GM08714 (cell line): ENCODE data around the gene DIS3L2.
A peak's percentile ranks its signal among the peaks of the same experiment; 100 is the strongest.

ENCODE experiments used
- H3K4me3 ChIP-seq: fragments of 200-500 bp; sonication (Bioruptor generic); 2 replicates; pipeline ENCODE4 v1.5.1; 2014; ENCODE audit warnings: mild to moderate bottlenecking, low read length, inconsistent platforms
- ZNF274 ChIP-seq: IDR thresholded peaks from 2 replicates; pipeline ENCODE4 v1.6.1; 2012; ENCODE audit warnings: mild to moderate bottlenecking, low read depth, low read length

DIS3L2 gene, protein sequence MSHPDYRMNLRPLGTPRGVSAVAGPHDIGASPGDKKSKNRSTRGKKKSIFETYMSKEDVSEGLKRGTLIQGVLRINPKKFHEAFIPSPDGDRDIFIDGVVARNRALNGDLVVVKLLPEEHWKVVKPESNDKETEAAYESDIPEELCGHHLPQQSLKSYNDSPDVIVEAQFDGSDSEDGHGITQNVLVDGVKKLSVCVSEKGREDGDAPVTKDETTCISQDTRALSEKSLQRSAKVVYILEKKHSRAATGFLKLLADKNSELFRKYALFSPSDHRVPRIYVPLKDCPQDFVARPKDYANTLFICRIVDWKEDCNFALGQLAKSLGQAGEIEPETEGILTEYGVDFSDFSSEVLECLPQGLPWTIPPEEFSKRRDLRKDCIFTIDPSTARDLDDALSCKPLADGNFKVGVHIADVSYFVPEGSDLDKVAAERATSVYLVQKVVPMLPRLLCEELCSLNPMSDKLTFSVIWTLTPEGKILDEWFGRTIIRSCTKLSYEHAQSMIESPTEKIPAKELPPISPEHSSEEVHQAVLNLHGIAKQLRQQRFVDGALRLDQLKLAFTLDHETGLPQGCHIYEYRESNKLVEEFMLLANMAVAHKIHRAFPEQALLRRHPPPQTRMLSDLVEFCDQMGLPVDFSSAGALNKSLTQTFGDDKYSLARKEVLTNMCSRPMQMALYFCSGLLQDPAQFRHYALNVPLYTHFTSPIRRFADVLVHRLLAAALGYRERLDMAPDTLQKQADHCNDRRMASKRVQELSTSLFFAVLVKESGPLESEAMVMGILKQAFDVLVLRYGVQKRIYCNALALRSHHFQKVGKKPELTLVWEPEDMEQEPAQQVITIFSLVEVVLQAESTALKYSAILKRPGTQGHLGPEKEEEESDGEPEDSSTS

DNA sequence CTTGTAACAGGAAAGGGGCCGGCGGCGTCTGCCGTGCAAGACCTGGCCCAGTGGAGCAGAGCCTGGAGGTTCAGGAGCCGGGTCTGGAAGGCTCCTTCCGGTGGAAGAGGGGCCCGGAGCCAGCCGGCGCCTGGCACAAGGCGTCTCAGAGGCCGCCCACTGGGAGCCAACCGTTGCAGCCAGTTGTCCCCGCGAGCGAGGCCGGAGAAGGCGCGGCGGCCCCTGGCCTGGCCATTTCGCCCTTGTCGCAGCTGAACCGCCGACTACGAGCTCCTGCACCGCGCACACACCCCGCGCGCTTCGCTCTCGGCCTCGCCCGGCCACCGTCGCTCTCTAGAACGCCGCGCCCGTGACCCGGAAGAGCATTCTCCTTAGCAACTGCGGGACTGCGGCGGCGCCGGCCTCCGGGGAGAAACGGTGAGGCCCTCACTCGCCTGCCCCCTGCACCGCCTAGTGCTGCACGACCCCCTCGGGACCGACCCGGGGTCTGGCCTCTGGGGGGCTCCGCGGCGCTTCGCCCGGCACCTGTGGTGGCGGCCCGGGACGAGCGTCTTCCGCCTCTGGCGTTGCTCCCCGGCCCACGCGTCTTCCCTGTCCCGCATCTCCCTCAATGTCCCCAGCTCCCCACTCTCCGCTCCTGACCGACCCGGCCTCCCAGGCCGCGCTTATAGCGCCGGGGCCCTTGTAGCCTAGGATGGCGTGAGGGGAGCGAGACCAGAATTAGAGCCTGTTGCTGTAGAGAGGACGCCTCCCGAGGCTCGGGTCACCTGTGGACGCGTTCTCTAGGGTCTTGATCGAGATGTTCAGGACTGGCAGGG lies at the start of gene DIS3L2:
Gene DIS3L2 (plus strand): TSS at position 365 of the 818 bp plus-strand sequence. CDS start 53,215 bp downstream, outside the sequence.
- peak within 1 kb of the TSS; percentile 97 for H3K4me3 ChIP-seq
- no peak for TF ChIP-seq ZNF274

DNA sequence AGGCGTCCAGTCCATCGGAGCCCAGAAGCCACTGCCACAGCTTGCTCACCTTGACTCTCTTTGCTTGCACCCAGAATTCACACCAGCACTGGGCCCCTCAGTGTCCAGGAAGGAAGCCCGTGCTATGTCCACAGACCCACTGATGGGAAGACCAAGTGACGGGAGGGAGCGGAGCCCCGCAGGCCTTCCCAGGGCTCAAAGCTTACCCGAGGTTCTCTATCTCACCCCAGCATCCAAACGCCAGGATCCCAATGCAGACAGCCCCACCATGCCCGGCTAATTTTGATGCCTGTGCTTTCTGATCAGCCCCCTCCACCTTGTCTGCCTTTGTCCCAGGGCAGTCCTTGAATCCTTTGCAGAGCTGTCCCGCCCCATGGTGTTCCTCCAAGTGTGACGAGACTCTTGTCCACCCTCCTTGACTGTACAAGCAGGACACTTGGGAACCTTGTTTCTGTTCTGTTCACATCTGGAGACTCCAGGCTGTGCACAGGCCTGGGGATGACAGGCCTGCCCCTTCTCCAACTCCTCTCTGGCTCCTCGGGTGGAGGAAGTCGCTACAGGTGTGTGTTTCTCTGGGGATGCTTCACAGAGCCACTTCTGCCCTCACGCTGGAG lies 47.3 kb upstream of the DIS3L2 start:
- TF ChIP-seq ZNF274 = no peak
- H3K4me3 ChIP-seq = no peak overlapping the region

DNA sequence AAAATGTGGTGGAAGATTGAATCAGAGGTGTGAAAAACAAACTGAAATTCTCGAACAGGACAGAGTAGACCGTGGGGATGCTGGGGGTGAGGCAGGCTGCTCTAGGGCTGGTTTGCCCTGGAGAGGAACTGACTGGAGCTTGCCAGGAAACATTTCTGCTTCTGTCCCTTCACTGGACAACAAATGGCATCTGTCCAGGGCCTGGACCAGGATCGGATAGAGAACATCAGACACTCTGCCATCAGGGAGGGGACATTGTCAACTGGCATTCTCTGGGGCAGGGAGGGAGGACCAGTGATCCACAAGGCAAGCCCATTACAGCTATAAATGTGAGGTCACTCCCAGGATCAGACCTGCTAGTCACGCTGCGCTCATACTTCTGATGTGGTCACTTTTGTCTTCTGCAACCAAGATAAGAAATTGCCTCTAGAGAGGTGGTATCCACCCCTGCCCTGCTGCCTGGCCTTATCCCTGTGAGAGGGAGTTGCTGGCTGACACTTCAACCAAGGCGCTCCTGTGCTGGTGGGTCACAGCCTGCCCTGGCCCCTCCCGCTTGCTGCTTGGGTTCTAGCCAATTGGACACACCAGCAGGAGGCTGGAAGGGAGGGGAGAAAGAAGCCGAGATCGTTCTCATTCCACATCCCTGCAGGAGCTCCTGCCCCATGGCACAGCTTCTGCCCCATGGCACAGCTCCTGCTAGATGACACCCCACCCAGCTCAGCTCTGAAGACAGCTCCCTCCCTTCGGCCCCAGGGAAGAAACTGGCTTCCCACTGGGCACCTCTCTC lies 44.0 kb upstream of the DIS3L2 start:
- no peak for TF ChIP-seq ZNF274
- H3K4me3 ChIP-seq = no peak overlapping the region

DNA sequence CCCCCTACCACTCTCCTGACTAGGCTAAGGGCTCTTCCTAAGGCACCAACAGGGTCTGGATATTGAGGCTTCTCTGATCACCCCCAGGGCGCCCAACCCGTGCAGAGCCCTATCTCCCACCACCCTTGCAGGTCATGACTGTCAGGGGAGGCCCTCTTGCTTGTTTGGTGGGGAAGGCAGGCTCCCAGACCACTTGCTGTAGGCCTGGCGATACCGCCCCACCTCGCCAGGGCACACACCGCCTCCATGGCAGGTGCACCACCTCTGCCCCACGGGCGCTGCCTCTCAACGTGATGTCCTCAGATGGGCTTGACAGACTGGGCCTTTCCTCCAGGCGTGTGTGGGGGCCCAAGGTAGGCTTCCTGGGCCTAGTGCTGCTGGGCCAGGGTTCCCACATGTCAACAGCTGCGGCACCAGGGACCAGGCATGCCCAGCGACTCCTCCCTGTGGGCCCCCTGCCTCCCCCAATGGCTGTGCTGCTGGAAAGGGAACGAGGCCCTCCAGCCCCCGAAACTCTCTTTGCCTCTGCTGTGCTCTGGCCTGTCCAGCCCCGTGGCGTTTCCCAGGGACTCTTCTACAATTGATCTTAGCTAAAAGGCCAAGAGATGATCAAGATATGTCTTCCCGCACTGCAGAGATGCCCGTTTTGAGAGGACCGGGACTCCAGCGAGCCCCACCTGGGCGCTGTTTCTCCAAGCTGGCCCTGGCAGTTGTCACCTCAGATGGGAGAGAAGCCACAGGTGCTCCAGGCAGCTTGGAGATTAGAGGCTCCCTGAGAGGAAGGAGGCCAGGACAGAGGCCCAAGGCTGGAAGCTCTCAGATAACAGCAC lies 42.8 kb upstream of the DIS3L2 start:
- TF ChIP-seq ZNF274 = no peak
- H3K4me3 ChIP-seq = no peak overlapping the region

DNA sequence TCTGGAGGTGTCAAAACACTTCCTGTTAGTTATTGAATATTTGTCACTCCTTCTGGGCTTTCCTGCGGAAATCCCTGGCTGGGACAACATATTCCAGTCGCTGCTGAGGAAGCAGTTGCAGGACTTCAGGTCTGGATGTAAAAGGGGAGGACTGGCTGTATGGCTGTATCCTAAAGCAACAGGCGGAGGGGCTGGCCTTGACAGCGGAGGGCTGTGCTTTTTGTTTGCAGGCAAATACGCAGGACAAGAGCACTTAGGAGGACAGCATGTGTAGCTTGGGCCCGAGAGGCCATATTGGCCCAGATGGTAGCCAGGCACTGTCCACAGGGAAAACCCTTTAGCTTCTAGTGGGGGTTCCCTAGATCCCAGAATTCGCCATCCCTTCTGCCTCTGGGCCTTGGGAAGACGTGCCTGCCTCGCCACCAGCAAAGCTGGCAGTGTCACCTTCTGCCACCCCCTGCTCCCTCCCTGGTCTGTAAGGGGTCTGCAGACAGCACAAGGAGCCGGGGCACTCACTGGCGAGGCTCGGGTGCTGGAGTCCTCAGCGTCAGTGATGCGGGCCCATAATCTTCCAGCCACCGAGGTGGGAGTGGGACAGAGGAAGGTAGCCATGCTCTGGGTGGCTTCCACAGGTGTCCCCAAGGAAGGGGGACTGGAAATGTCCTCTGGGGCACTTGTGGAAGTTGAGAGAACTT lies 42.0 kb upstream of the DIS3L2 start:
- TF ChIP-seq ZNF274 = no peak
- H3K4me3 ChIP-seq = no peak overlapping the region

DNA sequence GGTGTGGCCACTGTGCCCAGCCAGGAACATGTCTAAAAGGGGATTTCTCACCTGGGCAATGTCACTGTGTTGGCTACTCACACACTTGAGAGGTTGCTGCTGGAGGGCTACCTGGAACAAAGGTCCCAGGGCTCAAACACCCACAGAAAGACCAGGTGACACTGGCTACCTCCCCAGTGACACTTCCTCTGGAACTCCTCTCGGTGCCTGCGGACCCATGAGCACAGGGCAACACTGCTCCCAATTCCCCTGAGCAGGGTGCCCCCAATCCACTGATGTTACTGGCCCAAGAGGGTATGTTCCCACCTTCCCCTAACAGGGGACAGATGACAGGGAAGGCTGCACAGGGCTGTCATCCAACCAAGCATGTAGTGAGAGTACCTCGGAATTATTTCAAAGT lies 41.1 kb upstream of the DIS3L2 start:
- TF ChIP-seq ZNF274 = no peak
- H3K4me3 ChIP-seq = no peak overlapping the region

DNA sequence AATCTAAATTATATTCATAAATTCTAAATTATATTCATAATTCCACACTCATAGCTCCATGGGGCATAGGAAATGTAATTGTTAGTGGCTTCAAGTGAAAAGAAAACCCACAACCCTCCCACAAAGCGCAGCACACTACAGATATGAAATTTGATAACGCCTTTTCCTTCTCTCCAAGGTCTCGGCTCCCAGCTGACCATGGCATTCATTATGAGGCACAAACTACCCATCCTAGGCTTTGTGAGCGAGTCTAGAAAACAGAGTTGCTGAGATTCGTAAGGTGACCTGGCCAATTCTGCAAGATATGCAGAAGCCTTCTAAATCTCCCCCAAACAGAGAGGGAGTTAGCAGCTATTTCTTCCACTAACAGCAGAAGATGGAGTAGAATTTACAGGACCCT lies 40.7 kb upstream of the DIS3L2 start:
- no peak overlapping the region for H3K4me3 ChIP-seq
- no peak for TF ChIP-seq ZNF274

DNA sequence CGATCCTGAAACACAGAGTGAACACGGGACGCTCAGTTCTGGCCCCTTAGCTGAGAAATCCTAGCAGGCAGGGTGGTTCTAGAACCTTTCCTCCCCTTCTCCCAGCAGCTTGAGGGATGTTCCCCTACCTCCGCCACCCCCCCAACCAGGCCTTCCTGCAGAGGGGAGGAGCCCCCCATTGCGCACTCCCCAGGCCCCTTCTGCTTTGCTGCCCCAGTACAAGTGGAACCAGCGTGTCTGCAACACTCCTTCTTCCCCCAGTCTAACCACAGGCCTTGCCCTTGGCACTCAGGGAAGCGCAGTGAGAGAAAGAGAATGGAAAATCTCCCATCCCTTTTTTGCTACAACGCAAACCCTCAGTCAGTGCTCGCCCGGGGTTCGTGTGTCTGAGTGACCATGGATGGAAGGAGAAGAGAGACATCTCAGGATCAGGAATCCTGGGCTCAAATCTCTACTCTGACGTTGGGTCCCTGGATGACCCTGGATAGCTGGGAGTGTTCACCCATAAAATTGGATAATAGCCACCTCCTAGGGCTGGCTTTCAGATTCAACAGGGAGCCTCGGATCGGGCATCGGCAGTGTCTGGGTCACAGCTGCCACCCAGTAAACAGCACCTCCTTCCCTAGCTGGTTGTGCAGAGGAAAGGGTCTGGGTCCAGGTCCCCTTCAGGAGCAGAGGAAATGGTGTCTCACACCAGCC lies 39.1 kb upstream of the DIS3L2 start:
- no peak overlapping the region for H3K4me3 ChIP-seq
- no peak for TF ChIP-seq ZNF274

DNA sequence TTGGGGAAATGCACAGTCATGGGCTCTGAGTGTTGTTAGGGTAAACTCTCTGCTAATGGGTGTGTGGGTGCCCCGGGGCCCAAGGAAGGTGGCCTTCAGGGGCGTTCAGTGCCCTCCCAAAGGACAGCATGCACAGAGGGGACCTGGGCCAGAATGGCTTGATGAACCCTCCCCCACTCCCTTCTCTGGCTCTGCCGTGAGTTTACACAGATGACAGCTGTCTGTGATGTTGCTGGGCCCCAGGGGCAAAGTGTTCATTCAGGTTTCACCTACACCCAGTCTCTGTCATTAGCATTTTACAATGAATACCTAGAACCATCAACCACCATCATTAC lies 38.5 kb upstream of the DIS3L2 start:
- no peak overlapping the region for H3K4me3 ChIP-seq
- no peak for TF ChIP-seq ZNF274

DNA sequence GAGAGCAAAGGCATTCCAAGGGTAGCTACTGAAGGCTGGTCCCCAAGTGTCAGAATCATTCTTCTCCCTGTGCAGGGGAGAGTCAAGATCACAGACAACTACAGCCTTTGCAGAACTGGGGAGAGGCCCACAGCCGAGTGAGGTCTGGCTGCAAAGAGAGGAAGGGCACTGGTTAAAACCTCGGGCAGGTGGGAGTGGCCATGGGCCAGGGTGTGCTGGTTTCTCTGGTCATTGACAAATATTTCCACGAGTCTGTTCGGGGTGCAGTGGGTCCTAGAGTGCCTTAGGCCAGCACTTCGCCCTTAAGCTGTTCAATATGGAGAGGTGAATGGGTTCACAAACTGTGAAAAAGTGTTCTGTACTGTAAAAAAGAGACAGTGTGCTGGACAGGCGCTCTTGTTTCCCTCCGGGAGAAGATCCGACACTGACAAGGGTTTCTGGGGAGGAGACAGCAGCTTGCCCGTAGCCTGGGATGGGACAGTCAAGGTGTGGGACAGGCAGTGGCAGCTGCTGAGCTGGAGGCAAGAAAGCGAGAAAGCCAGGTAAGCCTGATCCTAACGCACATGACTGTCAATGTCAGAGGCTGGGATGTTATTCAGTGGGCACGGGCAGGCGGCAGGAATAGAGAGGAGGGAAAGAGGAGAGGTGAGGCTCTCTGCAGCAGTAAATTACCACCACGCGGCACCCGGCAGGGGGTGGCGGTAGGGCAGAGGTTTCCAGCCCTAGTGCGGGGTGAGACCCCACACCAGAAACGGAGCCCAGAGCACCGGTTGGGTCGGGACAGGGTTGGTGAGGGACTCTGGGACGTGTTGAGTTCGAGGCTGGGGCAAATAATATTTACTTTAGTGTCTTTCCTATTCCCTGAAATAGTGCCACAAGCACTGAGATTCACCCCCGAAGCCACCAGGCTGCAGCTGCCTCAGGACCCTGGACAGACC lies 37.3 kb upstream of the DIS3L2 start:
- no peak overlapping the region for H3K4me3 ChIP-seq
- no peak for TF ChIP-seq ZNF274

DNA sequence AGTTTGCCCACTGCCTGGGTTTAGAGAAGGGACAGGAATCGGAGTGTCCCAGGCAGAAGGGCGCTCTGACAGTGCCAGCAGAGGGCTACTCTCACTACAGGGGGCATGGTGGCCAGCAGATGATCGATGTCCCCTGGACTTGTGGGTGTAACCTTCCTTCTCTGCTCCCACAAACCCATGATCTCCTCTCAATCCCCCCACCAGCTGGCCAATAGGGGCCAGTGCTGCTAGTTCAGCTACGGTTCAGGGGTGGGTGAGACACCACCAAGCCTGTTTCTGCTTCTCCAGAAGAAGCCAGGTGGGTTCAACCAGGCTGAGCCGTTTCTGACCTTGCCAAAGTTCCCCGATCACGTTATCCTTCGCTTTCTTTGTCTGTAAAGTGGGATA lies 36.6 kb upstream of the DIS3L2 start:
- TF ChIP-seq ZNF274 = no peak

More for the DNA sequence above, 36.6 kb upstream of the DIS3L2 start:
- no peak overlapping the region for H3K4me3 ChIP-seq
